ENCODE data around the gene ERBIN. TPM values are rescaled to one million over a fixed set of nuclear protein-coding genes. Genes with fewer than 3 reads are reported as not detected.

Gene ERBIN
- total and polyA plus RNA-seq, 7 experiments from 2014 or later, result 45.1 to 125 (median 107) TPM

GRCh38 chr5:66009277-66009676 lies 82.9 kb downstream of the ERBIN start:
- intact Hi-C loops (cut with micrococcal nuclease), result no loop called here
- ATAC-seq, result no peak
- H3K4me3 Mint-ChIP-seq, result peak overlapping the region in 3 of 10 donors; percentile 12 to 33 (median 18)
- no peak overlapping the region for H3K4me3 ChIP-seq (ENCODE audit: low read length)
- peak overlapping the region in 5 of 9 donors; percentile 23 to 85 (median 61) for H3K27ac Mint-ChIP-seq
- ChIA-PET POLR2A (no interaction called here), CTCF (no interaction called here)
- peaks cover 0 to 3% (median 0%) of the 10 kb centered on the region in 11 donors for H3K9me3 Mint-ChIP-seq
- no peak for DNase-seq
- peaks cover 0 to 10% (median 8%) of the 10 kb centered on the region in 3 experiments for H3K36me3 ChIP-seq (ENCODE audit: control insufficient read depth in 2 of 3, insufficient read depth in 3 of 3, low read length in 3 of 3)
- peaks cover 12 to 52% (median 21%) of the 10 kb centered on the region in 5 donors for H3K36me3 Mint-ChIP-seq
- no peak overlapping the region for H3K27ac ChIP-seq (ENCODE audit: low read depth, low read length)
- peaks cover 28 to 69% (median 41%) of the 10 kb centered on the region in 7 donors for H3K4me1 Mint-ChIP-seq
- no peaks in the 10 kb centered on the region for H3K27me3 ChIP-seq (ENCODE audit: control insufficient read depth in 2 of 2, insufficient read depth in 2 of 2, low read length in 2 of 2)
- H3K4me1 ChIP-seq (ENCODE audit: control insufficient read depth in 2 of 2, insufficient read depth in 2 of 2, low read length in 2 of 2), result peaks cover 12 to 19% of the 10 kb centered on the region in 2 donors
- no peaks in the 10 kb centered on the region for H3K9me3 ChIP-seq (ENCODE audit: control insufficient read depth in 2 of 3, low read length in 3 of 3)
- H3K27me3 Mint-ChIP-seq, result no peaks in the 10 kb centered on the region

GRCh38 chr5:66010476-66010875 lies 84.1 kb downstream of the ERBIN start:
- peaks cover 21 to 62% (median 35%) of the 10 kb centered on the region in 7 donors for H3K4me1 Mint-ChIP-seq
- CTCF ChIA-PET, result interaction anchor here (0.6 kb wide), 1 partner anchor 304 kb away, joined by 4 read pairs; no protein-coding TSS in a partner anchor

GRCh38 chr5:66012271-66012670 lies 85.9 kb downstream of the ERBIN start:
- H3K4me1 ChIP-seq (ENCODE audit: control insufficient read depth in 2 of 2, insufficient read depth in 2 of 2, low read length in 2 of 2), result peaks cover 12 to 19% of the 10 kb centered on the region in 2 donors
- Mint-ChIP-seq H3K36me3 (peaks cover 0 to 57% (median 16%) of the 10 kb centered on the region in 5 donors), H3K4me1 (peaks cover 25 to 66% (median 48%) of the 10 kb centered on the region in 7 donors), H3K27ac (peak overlapping the region in 8 of 9 donors; percentile 35 to 73 (median 52)), H3K9me3 (peaks cover 0 to 1% (median 0%) of the 10 kb centered on the region in 11 donors), H3K27me3 (no peaks in the 10 kb centered on the region), H3K4me3 (no peak overlapping the region)
- H3K4me3 ChIP-seq (ENCODE audit: low read length), result no peak overlapping the region
- intact Hi-C loops (cut with micrococcal nuclease), result loop anchor here (5.0 kb wide), 1 partner anchor 85 kb away; the partner anchor contains the start of gene ERBIN (in 2 of the 2)
- no peak overlapping the region for H3K27ac ChIP-seq (ENCODE audit: low read depth, low read length)
- no peaks in the 10 kb centered on the region for H3K27me3 ChIP-seq (ENCODE audit: control insufficient read depth in 2 of 2, insufficient read depth in 2 of 2, low read length in 2 of 2)
- H3K36me3 ChIP-seq (ENCODE audit: control insufficient read depth in 2 of 3, insufficient read depth in 3 of 3, low read length in 3 of 3), result peaks cover 0 to 10% (median 0%) of the 10 kb centered on the region in 3 experiments
- no peak for DNase-seq
- ChIA-PET POLR2A (no interaction called here), CTCF (no interaction called here)
- no peak for ATAC-seq
- H3K9me3 ChIP-seq (ENCODE audit: control insufficient read depth in 2 of 3, low read length in 3 of 3), result no peaks in the 10 kb centered on the region

More at GRCh38 chr5:66010476-66010875, 84.1 kb downstream of the ERBIN start:
- peak in 4 of 9 donors; percentile 1 to 35 (median 22) for DNase-seq
- Mint-ChIP-seq H3K9me3 (peaks cover 0 to 3% (median 0%) of the 10 kb centered on the region in 11 donors), H3K27me3 (no peaks in the 10 kb centered on the region), H3K27ac (peak overlapping the region in 7 of 9 donors; percentile 14 to 85 (median 77)), H3K4me3 (peak overlapping the region in 2 of 10 donors; percentile 17 to 53), H3K36me3 (peaks cover 4 to 49% (median 16%) of the 10 kb centered on the region in 5 donors)
- intact Hi-C loops (cut with micrococcal nuclease), result loop anchor here (5.0 kb wide), 1 partner anchor 83 kb away; the partner anchor contains the start of gene ERBIN (in 2 of the 2)
- Histone ChIP-seq H3K4me1 (ENCODE audit: control insufficient read depth in 2 of 2, insufficient read depth in 2 of 2, low read length in 2 of 2) (peaks cover 12 to 19% of the 10 kb centered on the region in 2 donors), H3K27ac (ENCODE audit: low read depth, low read length) (peak overlapping the region; percentile 30), H3K27me3 (ENCODE audit: control insufficient read depth in 2 of 2, insufficient read depth in 2 of 2, low read length in 2 of 2) (no peaks in the 10 kb centered on the region), H3K36me3 (ENCODE audit: control insufficient read depth in 2 of 3, insufficient read depth in 3 of 3, low read length in 3 of 3) (peaks cover 0 to 10% (median 0%) of the 10 kb centered on the region in 3 experiments), H3K9me3 (ENCODE audit: control insufficient read depth in 2 of 3, low read length in 3 of 3) (no peaks in the 10 kb centered on the region), H3K4me3 (ENCODE audit: low read length) (no peak overlapping the region)
- peak; percentile 61 for ATAC-seq
- POLR2A ChIA-PET, result no interaction called here

- Mint-ChIP-seq H3K27me3 (no peaks in the 10 kb centered on the region), H3K36me3 (peaks cover 0 to 53% (median 20%) of the 10 kb centered on the region in 5 donors), H3K9me3 (peaks cover 0 to 1% (median 0%) of the 10 kb centered on the region in 11 donors), H3K27ac (peak overlapping the region in 3 of 9 donors; percentile 8 to 68 (median 32)), H3K4me1 (peaks cover 30 to 69% (median 51%) of the 10 kb centered on the region in 7 donors), H3K4me3 (no peak overlapping the region)
- Histone ChIP-seq H3K27me3 (ENCODE audit: control insufficient read depth in 2 of 2, insufficient read depth in 2 of 2, low read length in 2 of 2) (no peaks in the 10 kb centered on the region), H3K4me1 (ENCODE audit: control insufficient read depth in 2 of 2, insufficient read depth in 2 of 2, low read length in 2 of 2) (peaks cover 12 to 19% of the 10 kb centered on the region in 2 donors), H3K36me3 (ENCODE audit: control insufficient read depth in 2 of 3, insufficient read depth in 3 of 3, low read length in 3 of 3) (peaks cover 0 to 10% (median 0%) of the 10 kb centered on the region in 3 experiments), H3K27ac (ENCODE audit: low read depth, low read length) (no peak overlapping the region), H3K4me3 (ENCODE audit: low read length) (no peak overlapping the region), H3K9me3 (ENCODE audit: control insufficient read depth in 2 of 3, low read length in 3 of 3) (no peaks in the 10 kb centered on the region)
- POLR2A ChIA-PET, result no interaction called here
- CTCF ChIA-PET, result no interaction called here
- ATAC-seq (no peak), DNase-seq (no peak)
- intact Hi-C loops (cut with micrococcal nuclease), result loop anchor here (5.0 kb wide), 1 partner anchor 86 kb away; the partner anchor contains the start of gene ERBIN (in 2 of the 2)
These were observed 87.0 kb downstream of the ERBIN start for GRCh38 chr5:66013397-66013796.

GRCh38 chr5:66013906-66014305 lies 87.5 kb downstream of the ERBIN start:
- Mint-ChIP-seq H3K4me1 (peaks cover 30 to 68% (median 52%) of the 10 kb centered on the region in 7 donors), H3K4me3 (no peak overlapping the region), H3K36me3 (peaks cover 0 to 52% (median 20%) of the 10 kb centered on the region in 5 donors), H3K27ac (peak overlapping the region in 6 of 9 donors; percentile 8 to 61 (median 29)), H3K27me3 (no peaks in the 10 kb centered on the region), H3K9me3 (peaks cover 0 to 1% (median 0%) of the 10 kb centered on the region in 11 donors)
- peaks cover 11 to 19% of the 10 kb centered on the region in 2 donors for H3K4me1 ChIP-seq (ENCODE audit: control insufficient read depth in 2 of 2, insufficient read depth in 2 of 2, low read length in 2 of 2)
- no peak overlapping the region for H3K27ac ChIP-seq (ENCODE audit: low read depth, low read length)
- peaks cover 0 to 10% (median 0%) of the 10 kb centered on the region in 3 experiments for H3K36me3 ChIP-seq (ENCODE audit: control insufficient read depth in 2 of 3, insufficient read depth in 3 of 3, low read length in 3 of 3)
- POLR2A ChIA-PET, result no interaction called here
- H3K9me3 ChIP-seq (ENCODE audit: control insufficient read depth in 2 of 3, low read length in 3 of 3), result no peaks in the 10 kb centered on the region
- DNase-seq (no peak), ATAC-seq (no peak)
- CTCF ChIA-PET, result no interaction called here
- no peak overlapping the region for H3K4me3 ChIP-seq (ENCODE audit: low read length)
- H3K27me3 ChIP-seq (ENCODE audit: control insufficient read depth in 2 of 2, insufficient read depth in 2 of 2, low read length in 2 of 2), result no peaks in the 10 kb centered on the region
- intact Hi-C loops (cut with micrococcal nuclease), result loop anchor here (5.0 kb wide), 1 partner anchor 87 kb away; the partner anchor contains the start of gene ERBIN (in 2 of the 2)

- DNase-seq (no peak), ATAC-seq (no peak)
- Mint-ChIP-seq H3K36me3 (peaks cover 0 to 47% (median 18%) of the 10 kb centered on the region in 5 donors), H3K27me3 (no peaks in the 10 kb centered on the region), H3K27ac (peak overlapping the region in 4 of 9 donors; percentile 1 to 71 (median 32)), H3K4me1 (peaks cover 19 to 64% (median 49%) of the 10 kb centered on the region in 7 donors), H3K9me3 (no peaks in the 10 kb centered on the region), H3K4me3 (no peak overlapping the region)
- Histone ChIP-seq H3K27ac (ENCODE audit: low read depth, low read length) (no peak overlapping the region), H3K4me1 (ENCODE audit: control insufficient read depth in 2 of 2, insufficient read depth in 2 of 2, low read length in 2 of 2) (peaks cover under 1 to 7% of the 10 kb centered on the region in 2 donors), H3K27me3 (ENCODE audit: control insufficient read depth in 2 of 2, insufficient read depth in 2 of 2, low read length in 2 of 2) (no peaks in the 10 kb centered on the region), H3K9me3 (ENCODE audit: control insufficient read depth in 2 of 3, low read length in 3 of 3) (no peaks in the 10 kb centered on the region), H3K4me3 (ENCODE audit: low read length) (no peak overlapping the region), H3K36me3 (ENCODE audit: control insufficient read depth in 2 of 3, insufficient read depth in 3 of 3, low read length in 3 of 3) (peaks cover 0 to 10% (median 0%) of the 10 kb centered on the region in 3 experiments)
- intact Hi-C loops (cut with micrococcal nuclease), result no loop called here
- POLR2A ChIA-PET, result no interaction called here
- CTCF ChIA-PET, result no interaction called here
These were observed 89.0 kb downstream of the ERBIN start for GRCh38 chr5:66015196-66015960.

All from naive thymus-derived CD4-positive, alpha-beta T cell (primary cell).